ENCODE measurements around the gene ROCK2. TPM values are rescaled to one million over a fixed set of nuclear protein-coding genes. Genes with fewer than 3 reads are reported as not detected.

ROCK2 gene
- total RNA-seq, 1 experiment from 2014 or later: 49.4 TPM

DNA sequence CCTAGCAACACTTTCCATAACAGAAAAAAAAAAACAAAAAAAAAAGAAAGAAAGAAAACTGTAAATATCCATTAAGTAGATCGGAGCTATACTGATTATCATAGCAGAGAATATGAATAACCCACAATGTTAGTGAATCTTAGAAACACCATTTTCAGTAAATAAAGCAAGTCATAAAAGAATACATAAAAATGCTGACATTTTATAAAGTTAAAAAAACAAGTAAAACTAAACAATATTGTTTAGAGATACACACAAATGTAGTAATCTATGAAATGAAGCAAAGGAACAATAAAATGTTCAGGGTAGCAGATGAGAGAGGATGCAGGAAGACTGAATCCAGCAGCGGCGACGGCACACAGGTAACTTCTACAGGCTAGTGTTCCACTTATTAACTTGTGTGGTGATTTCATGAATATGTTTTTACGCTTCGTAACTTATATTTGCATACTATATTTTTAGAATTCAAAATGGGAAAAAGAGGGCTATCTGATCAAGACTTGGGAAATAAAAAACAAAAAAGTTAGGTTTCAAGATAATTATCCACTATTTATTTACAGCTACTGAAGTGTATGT, 4.8 kb downstream of the ROCK2 start:
- POLR2A ChIA-PET (ENCODE audit: low non-redundant PET): no interaction called here
- BruUV-seq (replicated peaks): no TSS peak
- no peak overlapping the region for H3K27ac ChIP-seq (ENCODE audit: low read depth, low read length, poor library complexity, severe bottlenecking)
- peaks cover 15% of the 10 kb centered on the region for H3K4me1 ChIP-seq (ENCODE audit: insufficient read depth, low read length, poor library complexity, severe bottlenecking)
- TF ChIP-seq, protein P1, sequence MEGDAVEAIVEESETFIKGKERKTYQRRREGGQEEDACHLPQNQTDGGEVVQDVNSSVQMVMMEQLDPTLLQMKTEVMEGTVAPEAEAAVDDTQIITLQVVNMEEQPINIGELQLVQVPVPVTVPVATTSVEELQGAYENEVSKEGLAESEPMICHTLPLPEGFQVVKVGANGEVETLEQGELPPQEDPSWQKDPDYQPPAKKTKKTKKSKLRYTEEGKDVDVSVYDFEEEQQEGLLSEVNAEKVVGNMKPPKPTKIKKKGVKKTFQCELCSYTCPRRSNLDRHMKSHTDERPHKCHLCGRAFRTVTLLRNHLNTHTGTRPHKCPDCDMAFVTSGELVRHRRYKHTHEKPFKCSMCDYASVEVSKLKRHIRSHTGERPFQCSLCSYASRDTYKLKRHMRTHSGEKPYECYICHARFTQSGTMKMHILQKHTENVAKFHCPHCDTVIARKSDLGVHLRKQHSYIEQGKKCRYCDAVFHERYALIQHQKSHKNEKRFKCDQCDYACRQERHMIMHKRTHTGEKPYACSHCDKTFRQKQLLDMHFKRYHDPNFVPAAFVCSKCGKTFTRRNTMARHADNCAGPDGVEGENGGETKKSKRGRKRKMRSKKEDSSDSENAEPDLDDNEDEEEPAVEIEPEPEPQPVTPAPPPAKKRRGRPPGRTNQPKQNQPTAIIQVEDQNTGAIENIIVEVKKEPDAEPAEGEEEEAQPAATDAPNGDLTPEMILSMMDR (conservative IDR thresholded peaks at IDR 0.05; ENCODE audit: low read depth, low read length): no peak
- TF ChIP-seq EZH2 (IDR thresholded peaks at IDR 0.05; ENCODE audit: borderline replicate concordance, low read depth, low read length, poor library complexity, severe bottlenecking): no peak
- no peaks in the 10 kb centered on the region for H3K27me3 ChIP-seq (replicated peaks; ENCODE audit: insufficient read depth, low read depth, low read length, poor library complexity)
- CTCF ChIA-PET: no interaction called here
- intact Hi-C loops (cut with micrococcal nuclease; ENCODE audit: unreplicated experiment): no loop called here
- H3K36me3 ChIP-seq (ENCODE audit: insufficient read depth, low read length, poor library complexity, severe bottlenecking): no peaks in the 10 kb centered on the region
- no peaks in the 10 kb centered on the region for H3K9me3 ChIP-seq (ENCODE audit: low read depth, low read length, poor library complexity, severe bottlenecking)
- H3K4me3 ChIP-seq (ENCODE audit: low read depth, low read length, poor library complexity, severe bottlenecking): no peak overlapping the region
- no peak for DNase-seq (ENCODE audit: low spot score)

DNA sequence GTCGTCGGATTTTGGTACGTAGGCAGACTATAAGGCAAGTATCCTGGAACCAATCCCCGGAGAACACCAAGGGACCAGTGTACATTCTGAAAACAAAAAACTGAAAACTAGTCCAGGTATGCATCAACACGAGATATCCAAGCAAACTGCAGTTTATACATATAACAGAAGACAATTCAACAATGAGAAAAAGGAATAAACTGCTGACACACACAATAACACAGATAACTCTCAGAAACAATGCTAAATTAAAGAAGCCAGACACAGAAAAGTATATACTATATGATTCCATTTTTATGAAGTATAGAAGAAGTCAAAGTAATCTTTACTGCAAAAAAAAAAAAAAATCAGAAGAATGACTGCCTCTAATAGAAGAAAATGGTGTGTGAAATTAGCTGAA, 5.9 kb downstream of the ROCK2 start:
- no TSS peak for BruUV-seq (replicated peaks)
- peaks cover 15% of the 10 kb centered on the region for H3K4me1 ChIP-seq (ENCODE audit: insufficient read depth, low read length, poor library complexity, severe bottlenecking)
- H3K27ac ChIP-seq (ENCODE audit: low read depth, low read length, poor library complexity, severe bottlenecking): no peak overlapping the region
- no peak for TF ChIP-seq EZH2 (IDR thresholded peaks at IDR 0.05; ENCODE audit: borderline replicate concordance, low read depth, low read length, poor library complexity, severe bottlenecking)
- TF ChIP-seq, protein P1 (conservative IDR thresholded peaks at IDR 0.05; ENCODE audit: low read depth, low read length): no peak
- H3K27me3 ChIP-seq (replicated peaks; ENCODE audit: insufficient read depth, low read depth, low read length, poor library complexity): no peaks in the 10 kb centered on the region
- no peaks in the 10 kb centered on the region for H3K36me3 ChIP-seq (ENCODE audit: insufficient read depth, low read length, poor library complexity, severe bottlenecking)
- ChIA-PET CTCF (no interaction called here), POLR2A (ENCODE audit: low non-redundant PET) (no interaction called here)
- no peak for DNase-seq (ENCODE audit: low spot score)
- H3K9me3 ChIP-seq (ENCODE audit: low read depth, low read length, poor library complexity, severe bottlenecking): no peaks in the 10 kb centered on the region
- intact Hi-C loops (cut with micrococcal nuclease; ENCODE audit: unreplicated experiment): no loop called here
- no peak overlapping the region for H3K4me3 ChIP-seq (ENCODE audit: low read depth, low read length, poor library complexity, severe bottlenecking)

- Histone ChIP-seq H3K9me3 (ENCODE audit: low read depth, low read length, poor library complexity, severe bottlenecking) (no peaks in the 10 kb centered on the region), H3K4me1 (ENCODE audit: insufficient read depth, low read length, poor library complexity, severe bottlenecking) (peaks cover 15% of the 10 kb centered on the region), H3K36me3 (ENCODE audit: insufficient read depth, low read length, poor library complexity, severe bottlenecking) (no peaks in the 10 kb centered on the region), H3K27ac (ENCODE audit: low read depth, low read length, poor library complexity, severe bottlenecking) (no peak overlapping the region), H3K4me3 (ENCODE audit: low read depth, low read length, poor library complexity, severe bottlenecking) (no peak overlapping the region), H3K27me3 (replicated peaks; ENCODE audit: insufficient read depth, low read depth, low read length, poor library complexity) (no peaks in the 10 kb centered on the region)
- TF ChIP-seq, protein P1 (conservative IDR thresholded peaks at IDR 0.05; ENCODE audit: low read depth, low read length): no peak
- TF ChIP-seq EZH2 (IDR thresholded peaks at IDR 0.05; ENCODE audit: borderline replicate concordance, low read depth, low read length, poor library complexity, severe bottlenecking): no peak
- CTCF ChIA-PET: no interaction called here
- intact Hi-C loops (cut with micrococcal nuclease; ENCODE audit: unreplicated experiment): no loop called here
- BruUV-seq (replicated peaks): no TSS peak
- DNase-seq (ENCODE audit: low spot score): no peak
- POLR2A ChIA-PET (ENCODE audit: low non-redundant PET): no interaction called here
These were observed 6.5 kb downstream of the ROCK2 start for GRCh38 chr2:11337909-11338308.

All from A673 (cell line).